Smooth muscle cell (in vitro differentiated cells): Measurements from ENCODE around the gene EMC8. TPM values are rescaled to one million over a fixed set of nuclear protein-coding genes. Genes with fewer than 3 reads are reported as not detected.

ENCODE experiments used
- microRNA counts: library from miRNA; unstranded; fragments of <30 nt; microRNA quantifications from one replicate; lab custom pipeline; 2016
- microRNA-seq: library from miRNA; unstranded; fragments of <30 nt; microRNA quantifications from one replicate; pipeline ENCODE4, GENCODE V29; 2016; ENCODE audit warnings: borderline number of aligned reads
- polyA plus RNA-seq: library from polyadenylated mRNA; unstranded; fragments of >200 nt; fragmentation: Nextera tagmentation; extraction: Ambion mirVana; gene quantifications from 2 replicates; pipeline ENCODE4 v1.2.1, GENCODE V29; 2016
- small RNA-seq: library from RNA; depleted of rRNA; stranded (forward); fragments of <200 nt; gene quantifications from one replicate; pipeline ENCODE3, GENCODE V24; 2014
- total RNA-seq: library from RNA; depleted of rRNA; stranded (reverse); fragments of >200 nt; gene quantifications from 2 replicates; pipeline ENCODE4 v1.2.3, GENCODE V29; 2014

The EMC8 gene
- total and polyA plus RNA-seq, 2 experiments from 2014 or later, result 40.4 to 40.9 TPM

MicroRNAs encoded within 50 kb of the gene (microRNA counts, 767-probe panel; counts per million panel counts)
- 183 counts per million for microRNA hsa-miR-1910 (lab: Ali Mortazavi, UCI)

Small RNA genes within 50 kb of the gene (microRNA-seq; reads per million reads assigned to microRNA genes)
- gene MIR1910, result not detected

Small RNA genes within 50 kb of the gene (small RNA-seq; reads per million reads assigned to genes)
- gene RNU1-103P, result not detected

Other genes starting within 250 kb of the EMC8 start
- gene GSE1, start 186.2 kb downstream of the EMC8 start, total RNA-seq, result 21.4 and 27.7 TPM in 2 replicates
- 13.6 and 17.1 TPM in 2 replicates for gene GSE1, start 186.2 kb downstream of the EMC8 start, polyA plus RNA-seq
- 5.3 and 6.7 TPM in 2 replicates for gene GINS2, start 110.6 kb downstream of the EMC8 start, total RNA-seq
- 6.8 and 10.4 TPM in 2 replicates for gene GINS2, start 110.6 kb downstream of the EMC8 start, polyA plus RNA-seq
- 0.31 and 1.8 TPM in 2 replicates for gene C16orf74, start 48.4 kb downstream of the EMC8 start, total RNA-seq
- gene C16orf74, start 48.4 kb downstream of the EMC8 start, polyA plus RNA-seq, result 1.7 and 5.2 TPM in 2 replicates
- 342 and 349 TPM in 2 replicates for gene COX4I1, start 151 bp upstream of the EMC8 start, total RNA-seq
- 586 and 612 TPM in 2 replicates for gene COX4I1, start 151 bp upstream of the EMC8 start, polyA plus RNA-seq
- gene IRF8, start 99.6 kb upstream of the EMC8 start, total RNA-seq, result 1.1 and 3.4 TPM in 2 replicates
- 0.88 and 2.6 TPM in 2 replicates for gene IRF8, start 99.6 kb upstream of the EMC8 start, polyA plus RNA-seq